ENCODE data around the gene EFTUD2.

EFTUD2 gene

GRCh38 chr17:44910231-44911106, 11.2 kb upstream of the EFTUD2 start:
- DNase-seq (ENCODE audit: low read depth, low spot score) = no peak

- DNase-seq (ENCODE audit: low read depth, low spot score) = no peak
Measured at GRCh38 chr17:44909681-44910144, 10.5 kb upstream of the EFTUD2 start.

DNA sequence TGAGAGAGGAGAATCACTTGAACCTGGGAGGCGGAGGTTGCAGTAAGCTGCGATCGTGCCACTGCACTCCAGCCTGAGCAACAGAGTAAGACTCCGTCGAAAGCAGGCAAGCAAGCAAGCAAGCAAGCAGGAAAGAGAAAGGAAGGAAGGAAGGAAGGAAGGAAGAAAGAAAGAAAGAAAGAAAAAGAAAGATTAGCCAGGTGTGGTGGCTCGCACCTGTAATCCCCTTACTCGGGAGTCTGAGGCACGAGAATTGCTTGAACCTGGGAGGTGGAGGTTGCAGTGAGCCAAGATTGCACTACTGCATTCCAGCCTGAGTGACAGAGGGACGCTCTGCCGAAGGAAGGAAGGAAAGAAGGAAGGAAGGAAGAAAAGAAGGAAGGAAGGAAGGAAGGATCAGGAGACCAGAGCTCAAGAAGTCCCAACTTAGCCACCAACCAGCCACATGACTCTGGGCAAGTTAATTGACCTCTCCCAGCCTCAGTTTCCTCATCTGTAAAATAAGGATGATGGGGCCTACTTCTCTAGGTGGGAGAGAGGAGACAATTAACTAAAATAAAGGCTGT, 9.6 kb upstream of the EFTUD2 start:
- no peak for DNase-seq (ENCODE audit: low read depth, low spot score)

GRCh38 chr17:44907729-44908470, 8.7 kb upstream of the EFTUD2 start:
- DNase-seq (ENCODE audit: low read depth, low spot score) = no peak

- DNase-seq (ENCODE audit: low read depth, low spot score) = no peak
Measured at GRCh38 chr17:44906763-44907728, 7.8 kb upstream of the EFTUD2 start.

GRCh38 chr17:44906010-44906646, 6.9 kb upstream of the EFTUD2 start:
- DNase-seq (ENCODE audit: low read depth, low spot score) = no peak

DNA sequence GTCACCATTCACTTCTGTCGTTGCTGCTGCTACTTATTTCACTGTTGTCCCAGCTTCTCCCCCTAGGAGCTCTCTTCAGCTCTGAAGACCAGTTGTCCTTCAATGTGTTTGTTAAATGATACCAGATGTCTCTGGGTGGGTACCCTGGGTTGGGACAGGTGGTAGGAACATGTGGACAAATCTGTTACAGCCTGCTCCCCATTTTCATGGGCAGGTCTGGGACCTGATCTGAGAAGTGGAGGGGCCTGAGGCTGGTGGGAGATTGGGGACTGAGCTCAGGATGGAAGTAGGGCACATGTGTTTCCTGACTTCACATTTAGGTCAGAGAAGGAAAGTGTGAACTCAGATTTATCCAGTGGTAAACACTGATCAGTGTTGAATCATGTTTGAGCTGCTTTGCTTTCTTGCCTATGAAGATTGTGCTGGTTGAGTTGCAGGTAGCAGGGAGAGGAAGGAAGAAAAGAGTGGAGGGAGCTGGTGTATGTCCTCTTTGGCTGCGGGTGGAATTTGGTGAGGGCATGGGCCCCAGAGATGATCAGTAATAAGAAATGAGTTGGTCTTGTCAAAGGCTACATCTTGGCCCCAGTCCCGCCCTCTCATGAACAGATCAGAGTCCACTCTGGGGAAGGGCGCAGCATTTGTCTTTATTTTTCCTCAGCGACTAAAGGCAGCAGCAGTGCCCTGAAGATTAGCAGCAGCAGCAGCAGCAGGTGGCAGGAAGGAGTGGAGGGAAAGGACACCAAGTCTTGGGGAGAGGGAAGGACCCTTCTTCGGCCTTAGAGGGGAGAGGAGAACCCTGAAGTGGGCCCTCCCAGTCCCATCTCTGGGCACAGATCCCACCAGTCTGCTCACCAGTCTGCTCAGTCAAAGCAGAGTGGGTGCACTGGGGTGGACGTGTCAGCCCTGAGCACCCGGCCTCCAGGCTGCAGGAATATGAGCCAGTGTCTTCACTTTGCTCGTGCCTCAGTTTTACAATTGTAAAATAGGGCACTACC, 6.1 kb upstream of the EFTUD2 start:
- DNase-seq (ENCODE audit: low read depth, low spot score) = no peak

- DNase-seq (ENCODE audit: low read depth, low spot score) = no peak
Measured at GRCh38 chr17:44904001-44904984, 5.0 kb upstream of the EFTUD2 start.

DNA sequence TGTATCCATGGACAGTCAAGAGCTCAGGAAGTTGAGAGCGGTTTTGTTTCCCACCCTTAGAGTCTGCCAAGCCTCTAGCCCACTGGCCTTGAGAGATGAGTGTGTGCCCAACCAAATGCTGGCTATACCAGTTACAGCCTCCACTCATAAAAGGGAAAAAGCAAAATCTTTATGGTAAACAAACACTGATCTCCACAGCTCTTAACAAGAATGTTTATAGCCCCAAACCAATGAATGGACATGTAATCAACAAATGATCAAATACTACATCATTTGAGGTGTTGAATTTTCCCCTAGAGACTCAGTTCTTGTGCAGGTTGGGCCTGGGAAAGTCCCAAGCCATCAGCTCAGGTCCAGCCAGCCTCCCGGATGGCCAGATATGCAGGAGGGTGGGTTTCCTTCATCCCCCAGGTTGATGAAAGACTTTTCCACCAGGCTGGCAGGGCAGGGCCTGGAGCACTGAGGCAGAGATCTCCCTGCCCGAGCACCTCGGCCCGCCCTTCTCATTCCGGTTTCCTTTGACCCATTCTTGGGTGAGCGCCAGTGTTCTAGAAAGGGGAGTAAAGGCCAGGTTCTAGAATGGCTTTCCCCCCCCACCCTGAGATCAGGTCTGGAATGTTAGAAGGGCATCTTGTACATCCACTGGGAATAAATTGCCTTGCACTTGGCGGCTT, 3.9 kb upstream of the EFTUD2 start:
- no peak for DNase-seq (ENCODE audit: low read depth, low spot score)

DNA sequence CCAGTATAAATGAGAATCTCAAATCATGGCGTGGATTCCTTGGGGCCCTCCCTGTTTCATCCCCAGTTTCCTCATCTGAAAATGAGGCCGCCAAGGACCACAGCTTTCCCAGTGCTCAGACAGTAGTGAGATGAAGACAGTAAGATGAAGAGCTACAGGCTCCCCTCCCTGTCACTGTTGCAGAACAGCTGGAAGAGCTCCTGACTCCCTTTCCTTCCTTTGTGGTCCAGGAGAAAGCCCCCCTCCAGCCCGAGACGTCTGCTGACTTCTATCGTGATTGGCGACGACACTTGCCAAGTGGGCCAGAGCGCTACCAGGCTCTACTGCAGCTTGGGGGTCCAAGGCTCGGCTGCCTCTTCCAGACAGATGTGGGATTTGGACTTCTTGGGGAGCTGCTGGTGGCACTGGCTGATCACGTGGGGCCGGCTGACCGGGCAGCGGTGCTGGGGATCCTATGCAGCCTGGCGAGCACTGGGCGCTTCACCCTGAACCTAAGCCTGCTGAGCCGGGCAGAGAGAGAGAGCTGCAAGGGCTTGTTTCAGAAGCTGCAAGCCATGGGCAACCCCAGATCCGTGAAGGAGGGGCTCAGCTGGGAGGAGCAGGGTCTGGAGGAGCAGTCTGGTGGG, 3.0 kb upstream of the EFTUD2 start:
- no peak for DNase-seq (ENCODE audit: low read depth, low spot score)

DNA sequence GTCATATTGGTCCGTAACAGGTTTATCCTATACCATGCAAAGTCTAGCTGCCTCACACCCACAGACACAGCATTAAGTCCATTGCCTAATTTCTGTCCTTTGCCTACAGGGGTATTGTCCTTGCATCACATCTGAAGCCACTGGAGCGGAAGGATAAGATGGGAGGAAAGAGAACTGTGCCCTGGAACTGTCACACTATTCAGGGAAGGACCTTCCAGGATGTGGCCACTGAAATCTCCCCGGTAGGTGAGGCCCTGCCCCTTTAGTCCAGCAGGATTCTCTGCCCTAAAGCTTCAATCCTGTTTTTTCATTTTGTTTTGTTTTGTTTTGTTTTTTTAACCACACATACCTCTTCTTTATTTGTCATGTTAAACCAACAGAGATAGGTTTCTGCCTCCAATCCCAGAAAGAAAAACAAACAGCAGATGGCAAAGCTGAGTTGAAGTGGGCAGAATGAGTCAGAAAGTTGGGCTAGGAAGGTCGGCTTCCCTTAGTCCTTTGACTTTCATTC, 2.2 kb upstream of the EFTUD2 start:
- no peak for DNase-seq (ENCODE audit: low read depth, low spot score)

GRCh38 chr17:44900894-44901293, 1.6 kb upstream of the EFTUD2 start:
- DNase-seq (ENCODE audit: low read depth, low spot score) = no peak

- no peak for DNase-seq (ENCODE audit: low read depth, low spot score)
Measured at GRCh38 chr17:44898768-44899073, 524 bp downstream of the EFTUD2 start.

- no peak for DNase-seq (ENCODE audit: low read depth, low spot score)
Measured at GRCh38 chr17:44894642-44895041, 4.6 kb downstream of the EFTUD2 start.

DNA sequence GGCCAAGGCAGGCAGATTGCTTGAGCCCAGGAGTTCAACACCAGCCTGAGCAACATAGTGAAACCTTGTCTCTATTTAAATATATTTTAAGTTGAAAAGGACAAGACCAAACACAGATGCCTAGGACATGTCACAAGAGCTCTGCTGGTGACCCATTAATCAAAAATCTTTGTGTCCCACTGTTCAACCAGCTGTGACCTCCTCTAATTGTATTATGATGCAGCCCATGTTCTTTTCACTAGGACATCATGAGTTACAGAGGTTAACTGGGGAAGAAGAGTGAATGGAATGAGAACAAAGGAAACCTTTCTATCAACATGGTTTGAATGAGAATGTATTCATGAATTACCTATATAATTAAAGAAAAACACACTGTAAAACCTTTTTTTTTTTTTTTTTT, 7.0 kb downstream of the EFTUD2 start:
- DNase-seq (ENCODE audit: low read depth, low spot score) = no peak

DNA sequence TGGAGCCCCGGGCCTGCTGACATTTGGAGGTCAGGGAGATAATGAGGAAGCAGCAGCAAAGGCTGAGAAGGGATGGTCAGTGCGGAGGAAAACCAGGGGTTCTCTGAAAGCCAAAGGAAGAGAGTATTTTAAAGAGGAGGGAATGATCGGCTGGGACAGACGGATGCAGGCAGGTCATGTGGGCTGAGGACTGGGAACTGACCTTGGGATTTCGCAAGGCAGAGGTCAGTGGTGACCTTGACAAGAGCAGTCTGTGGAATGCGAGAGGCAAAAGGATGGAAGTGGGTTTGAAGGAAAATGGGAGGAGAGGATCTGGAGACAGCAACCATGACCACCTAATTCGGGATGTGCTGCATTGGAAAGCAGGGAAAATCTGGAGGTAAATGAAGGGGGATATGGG, 10.2 kb downstream of the EFTUD2 start:
- DNase-seq (ENCODE audit: low read depth, low spot score) = no peak

All from activated CD4-positive, CD25-positive, alpha-beta regulatory T cell treated with anti-CD3 and anti-CD28 coated beads, Interleukin-2, amount 50 U/mL, for 16 hours (primary cell).